Upper lobe of left lung (tissue), 4 donors: Measurements from ENCODE around the gene SARS2.

Experiments used
- CTCF ChIP-seq, 6 experiments: fragments of 450-650 bp in 4 of 6; fragments of 200-600 bp in 2 of 6; sonication (generic) in 2 of 6; IDR thresholded peaks; one replicate each; pipeline ENCODE4 v1.5.1; 2016 to 2019; ENCODE audit warnings: antibody characterized with exemption in 6 of 6
- EP300 ChIP-seq, 4 donors: sonication (generic); formaldehyde crosslinking; IDR thresholded peaks; one replicate each; pipeline ENCODE4 v1.5.1; 2017; ENCODE audit warnings: antibody characterized with exemption in 4 of 4, control low read depth in 2 of 4

DNA sequence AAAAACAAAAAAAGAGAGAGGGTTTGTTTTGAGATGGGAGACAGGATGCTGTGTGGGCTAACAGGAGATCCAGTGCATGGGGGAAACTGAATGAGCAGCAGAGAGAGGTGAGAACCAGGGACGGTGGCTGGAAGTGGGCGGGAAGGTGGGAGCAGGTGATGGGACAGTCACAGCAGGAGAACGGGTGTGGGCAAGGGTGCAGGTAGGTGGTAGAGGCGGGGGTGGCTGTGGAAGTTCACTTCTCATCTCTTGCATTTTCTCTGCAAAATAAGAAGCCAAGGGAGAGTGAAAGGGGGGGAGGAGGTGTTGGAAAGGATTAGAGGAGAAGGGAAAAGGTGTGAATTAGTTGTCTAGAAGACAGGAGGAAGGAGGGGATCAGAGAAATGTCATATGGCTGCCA lies 23.1 kb upstream of the SARS2 start:
- TF ChIP-seq CTCF (IDR thresholded peaks at IDR 0.05) (no peak), EP300 (IDR thresholded peaks at IDR 0.05) (no peak)
